HG03457 (cell line): Measurements from ENCODE around the gene GMCL1.
A peak's percentile ranks its signal among the peaks of the same experiment; 100 is the strongest.
"Not testable (repeated sequence)": the region's sequence is repeated elsewhere in the genome, so short reads cannot be mapped to it uniquely, and the experiment has no call there.

Source experiments
- ATAC-seq: cut with Tn5 transposase; IDR thresholded peaks from one replicate; pipeline ENCODE4 v1.9.1; 2021; ENCODE audit warnings: moderate number of reproducible peaks; ENCODE audit not compliant: unreplicated experiment

The GMCL1 gene

DNA sequence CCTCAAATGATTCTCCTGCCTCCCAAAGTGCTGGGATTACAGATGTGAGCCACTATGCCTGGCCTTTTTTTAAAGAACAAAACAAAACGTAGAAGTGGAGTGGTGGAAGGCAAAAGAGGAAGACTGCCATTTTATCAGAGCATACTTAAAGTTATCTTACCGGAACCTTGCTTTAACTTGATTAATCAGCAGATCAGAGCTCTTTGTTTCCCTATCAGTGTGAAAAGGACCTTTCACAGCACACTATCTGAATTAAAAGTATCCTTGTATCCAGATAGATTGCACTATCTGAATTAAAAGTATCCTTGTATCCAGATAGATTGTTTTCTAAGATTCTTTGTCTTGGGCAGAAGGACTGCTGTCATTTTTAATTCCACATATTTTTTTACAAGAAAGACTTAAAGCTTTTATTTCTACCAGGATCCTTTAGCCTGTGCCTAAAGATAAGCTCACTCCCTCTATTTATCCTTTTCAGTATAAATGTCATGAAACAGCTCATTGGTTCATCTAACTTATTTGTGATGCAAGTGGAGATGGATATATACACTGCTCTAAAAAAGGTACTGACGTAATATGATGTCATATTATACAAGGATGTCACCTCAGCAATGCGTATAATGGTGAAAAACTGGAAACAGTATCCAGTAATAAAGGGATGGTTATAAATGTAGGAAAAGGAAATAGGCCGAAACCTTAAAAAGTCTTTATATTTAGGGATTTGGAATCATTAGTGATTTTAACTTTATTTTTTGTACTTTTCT lies 17.8 kb downstream of the GMCL1 start:
- no peak for ATAC-seq

DNA sequence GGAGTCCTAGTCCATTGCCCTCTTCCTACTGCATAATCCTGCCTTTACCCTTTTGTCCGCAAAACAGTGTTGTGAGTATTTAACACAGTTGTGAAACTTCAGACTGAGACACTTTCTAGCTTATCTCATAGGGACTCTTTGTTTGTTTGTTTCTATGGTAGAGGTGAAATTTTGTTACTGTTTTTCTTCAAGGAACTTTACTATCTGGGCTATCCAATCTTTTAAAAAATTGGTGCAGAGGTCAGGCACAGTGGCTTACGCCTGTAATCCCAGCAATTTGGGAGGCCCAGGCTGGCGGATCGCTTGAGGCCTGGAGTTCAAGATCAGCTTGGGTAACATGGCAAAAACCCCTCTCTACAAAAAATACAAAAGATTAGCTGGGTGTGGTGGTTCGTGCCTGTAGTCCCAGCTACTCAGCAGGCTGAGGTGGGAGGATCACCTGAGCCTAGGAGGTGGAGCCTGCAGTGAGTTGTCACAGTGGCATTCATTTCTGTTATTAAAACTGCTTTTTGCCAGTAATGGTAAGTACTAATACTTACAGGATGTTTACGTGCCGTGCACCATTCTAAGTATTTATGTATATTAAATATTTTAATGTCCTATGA lies 18.8 kb downstream of the GMCL1 start:
- no peak for ATAC-seq

DNA sequence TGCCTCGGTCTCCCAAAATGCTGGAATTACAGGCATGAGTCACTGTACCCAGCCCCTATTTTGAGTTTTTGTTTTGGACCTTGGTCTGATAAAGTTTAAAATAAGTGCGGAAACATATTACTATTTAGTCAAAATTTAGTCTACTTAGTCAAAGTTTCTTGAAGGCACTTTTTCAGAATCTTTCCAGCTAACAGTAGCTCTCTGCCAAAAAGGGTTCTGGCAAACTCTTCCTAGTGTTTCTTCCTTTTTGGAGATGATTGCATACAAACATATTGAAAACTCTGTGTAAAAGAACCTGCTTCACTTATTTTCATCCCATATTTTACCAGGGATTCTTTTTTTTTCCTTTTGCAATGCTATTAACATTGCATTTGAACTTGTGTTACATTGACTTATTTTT lies 28.8 kb downstream of the GMCL1 start:
- no peak for ATAC-seq

DNA sequence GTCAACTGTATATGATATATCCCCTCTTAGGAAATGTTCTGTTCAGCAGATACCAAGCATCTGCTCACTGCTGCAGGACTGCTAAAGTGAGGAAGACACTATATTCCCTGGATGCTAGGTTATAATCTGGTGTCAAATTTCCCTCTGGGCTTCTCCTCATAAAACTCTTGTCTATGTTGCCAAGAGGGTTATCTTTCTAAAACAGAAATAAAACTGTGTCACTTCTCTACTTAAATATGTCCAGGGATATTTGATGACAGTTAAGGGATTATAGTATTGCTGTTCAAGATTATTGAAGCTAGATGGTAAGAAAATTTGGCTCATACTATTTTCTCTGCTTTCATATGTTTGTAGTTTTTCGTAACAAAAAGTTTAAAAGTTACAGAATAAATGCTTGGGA lies 33.8 kb downstream of the GMCL1 start:
- no peak for ATAC-seq

DNA sequence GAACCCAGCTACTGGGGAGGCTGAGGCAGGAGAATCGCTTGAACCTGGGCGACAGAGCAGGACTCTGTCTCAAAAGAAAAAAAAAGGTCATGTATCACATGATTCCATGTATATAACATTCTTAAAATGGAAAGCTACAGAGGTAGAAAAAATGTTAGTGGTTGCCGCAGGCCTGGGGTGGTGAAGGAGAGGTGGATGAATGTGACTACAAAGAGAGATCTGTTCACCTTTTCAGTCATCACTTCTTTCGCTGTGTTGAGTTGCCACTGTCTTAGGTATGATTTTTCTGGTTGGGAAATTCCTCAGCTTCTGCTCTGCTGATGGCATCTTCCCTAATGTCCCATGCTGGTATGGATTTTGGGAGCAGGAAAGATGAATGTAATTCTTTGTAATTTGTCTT lies 59.0 kb downstream of the GMCL1 start:
- ATAC-seq: no peak

DNA sequence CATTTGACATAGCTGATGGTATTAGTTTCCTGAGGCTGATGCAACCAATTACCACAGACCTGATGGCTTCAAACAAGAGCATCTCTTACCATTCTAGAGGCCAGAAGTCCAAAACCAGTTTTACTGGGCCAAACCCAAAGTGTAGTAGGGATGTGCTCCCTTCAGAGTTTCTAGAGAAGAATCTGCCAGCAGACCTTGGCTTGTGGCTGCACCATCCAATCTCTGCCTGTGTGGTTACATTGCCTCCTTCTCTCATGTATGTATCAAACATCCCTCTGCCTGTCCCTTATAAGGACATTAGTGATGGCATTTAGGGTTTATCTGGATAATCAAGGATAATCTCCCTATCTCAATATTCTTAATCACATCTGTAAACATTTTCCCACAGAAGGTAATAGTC lies 59.8 kb downstream of the GMCL1 start:
- ATAC-seq: no peak

DNA sequence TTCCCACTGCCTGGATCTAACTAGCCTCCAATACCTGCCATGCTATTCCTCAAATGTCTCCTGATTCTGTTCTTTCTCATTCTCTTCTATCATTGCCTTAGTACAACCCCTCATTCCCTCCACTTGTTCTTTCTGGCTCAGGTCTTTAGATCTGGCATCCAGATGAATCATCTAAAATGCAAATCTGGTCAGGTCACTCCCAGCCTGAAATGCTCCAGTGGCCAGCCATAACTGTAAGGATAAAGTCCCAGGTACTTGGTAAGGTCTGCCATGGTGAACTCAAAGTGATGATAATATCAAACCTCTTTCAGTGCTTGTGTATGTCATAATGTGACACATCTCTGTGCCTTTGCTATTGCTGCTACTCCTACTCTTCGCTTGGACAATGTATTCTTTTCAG lies 61.4 kb downstream of the GMCL1 start:
- no peak for ATAC-seq

DNA sequence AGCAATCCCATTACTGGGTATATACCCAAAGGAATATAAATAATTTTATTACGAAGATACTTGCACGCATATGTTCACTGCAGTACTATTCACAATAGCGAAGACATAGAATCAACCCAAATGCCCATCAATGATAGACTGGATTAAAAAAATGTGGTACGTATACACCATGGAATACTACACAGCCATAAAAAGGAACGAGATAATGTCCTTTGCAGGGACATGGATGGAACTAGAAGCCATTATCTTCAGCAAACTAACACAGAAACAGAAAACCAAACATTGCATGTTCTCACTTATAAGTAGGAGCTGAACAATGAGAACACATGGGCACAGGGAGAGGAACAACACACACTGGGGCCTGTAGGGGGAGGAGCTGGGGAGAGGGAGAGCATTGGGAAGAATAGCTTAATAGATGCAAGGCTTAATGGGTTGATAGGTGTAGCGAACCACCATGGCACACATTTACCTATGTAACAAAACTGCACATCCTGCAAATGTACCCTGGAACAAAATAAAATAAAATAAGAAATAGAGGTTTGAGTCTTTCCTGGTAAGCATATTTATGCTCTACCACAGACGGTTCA lies 63.5 kb downstream of the GMCL1 start:
- not testable (repeated sequence) for ATAC-seq

DNA sequence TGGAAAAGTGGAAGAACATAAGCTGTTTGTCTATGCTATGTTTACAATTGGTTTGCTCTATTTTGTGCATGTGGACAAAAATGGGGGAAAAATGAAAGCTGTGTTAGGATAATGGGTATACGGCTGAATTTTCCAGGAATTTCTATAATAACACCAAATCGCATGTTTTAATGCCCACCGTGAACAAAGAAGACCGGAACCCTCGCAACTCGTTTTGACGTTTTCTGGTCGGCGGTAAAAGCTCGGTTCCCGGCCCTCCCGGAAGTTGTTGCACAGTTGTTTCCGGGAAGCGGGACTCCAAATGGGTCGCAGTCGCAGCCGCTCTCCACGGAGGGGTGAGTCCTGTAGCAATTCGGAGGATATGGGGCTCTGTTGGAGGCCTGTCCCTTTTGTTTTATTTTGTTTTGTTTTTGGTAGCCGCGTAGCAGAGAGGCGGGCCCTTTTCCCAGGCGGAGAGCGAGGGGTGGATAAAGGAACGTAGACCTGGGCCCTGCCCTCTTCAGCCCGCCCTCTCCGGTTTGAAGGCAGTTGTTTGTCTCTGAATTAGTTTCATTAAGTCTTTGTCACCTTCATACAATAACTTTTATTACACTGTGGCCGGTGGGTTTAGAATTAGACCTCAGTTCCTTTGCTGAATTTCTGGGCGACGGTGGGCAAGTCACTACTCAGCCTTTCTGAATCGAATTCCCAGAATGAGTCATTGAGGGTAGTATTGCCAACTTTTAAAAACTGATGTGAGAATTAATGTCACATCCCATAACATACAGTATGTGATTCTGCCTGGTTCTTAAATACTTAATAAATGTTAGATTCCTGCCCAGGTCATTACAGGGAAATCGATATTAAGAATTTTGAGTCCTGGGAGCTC lies 64.5 kb downstream of the GMCL1 start, which contains the start of gene SNRNP27:
SNRNP27 (plus strand) TSS at position 273 of the 868 bp plus-strand sequence; CDS start at position 302, 29 bp downstream.
- ATAC-seq: no peak

DNA sequence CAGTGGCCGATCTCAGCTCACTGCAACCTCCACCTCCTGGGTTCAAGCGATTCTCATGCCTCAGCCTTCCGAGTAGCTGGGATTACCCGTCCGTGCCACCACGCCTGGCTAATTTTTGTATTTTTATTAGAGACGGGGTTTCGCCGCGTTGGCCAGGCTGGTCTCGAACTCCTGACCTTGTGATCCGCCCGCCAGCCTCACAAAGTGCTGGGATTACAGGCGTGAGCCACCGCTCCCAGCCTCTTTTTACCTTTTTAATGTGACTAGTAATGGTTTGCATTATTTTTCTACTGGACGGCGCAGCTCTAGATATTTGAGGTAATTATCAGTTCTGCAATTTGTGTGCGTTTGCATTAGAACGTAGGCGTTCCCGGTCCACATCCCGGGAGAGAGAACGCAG lies 65.3 kb downstream of the GMCL1 start:
- not testable (repeated sequence) for ATAC-seq

DNA sequence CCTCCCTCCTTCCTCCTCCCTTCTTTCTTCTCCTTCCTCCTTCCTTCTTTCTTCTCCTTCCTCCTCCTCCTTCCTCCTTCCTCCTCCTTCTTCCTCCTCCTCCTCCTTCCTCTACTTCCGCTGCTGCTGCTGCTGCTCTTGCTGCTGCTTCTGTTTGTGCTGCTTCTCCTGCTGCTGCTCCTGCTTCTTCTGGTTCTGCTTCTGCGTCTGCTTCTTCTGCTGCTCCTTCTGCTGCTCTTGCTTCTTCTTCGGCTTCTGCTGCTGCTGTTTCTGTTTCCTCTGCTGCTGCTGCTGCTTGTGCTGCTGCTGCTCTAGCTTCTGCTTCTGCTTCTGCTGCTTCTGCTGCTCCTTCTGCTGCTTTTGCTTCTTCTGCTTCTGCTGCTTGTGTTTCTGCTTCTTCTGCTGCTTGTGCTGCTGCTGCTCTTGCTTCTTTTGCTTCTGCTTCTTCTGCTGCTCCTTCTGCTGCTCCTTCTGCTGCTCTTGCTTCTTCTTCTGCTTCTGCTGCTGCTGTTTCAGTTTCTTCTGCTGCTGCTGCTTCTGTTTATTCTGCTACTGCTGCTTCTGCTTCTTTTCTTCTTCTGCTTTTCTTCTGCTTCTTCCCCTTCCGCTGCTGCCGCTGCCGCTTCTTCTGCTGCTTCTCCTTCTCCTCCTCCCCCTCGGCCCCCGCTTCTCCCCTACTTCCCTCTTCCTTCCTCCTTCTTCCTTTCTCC lies 72.9 kb downstream of the GMCL1 start:
- no peak for ATAC-seq

DNA sequence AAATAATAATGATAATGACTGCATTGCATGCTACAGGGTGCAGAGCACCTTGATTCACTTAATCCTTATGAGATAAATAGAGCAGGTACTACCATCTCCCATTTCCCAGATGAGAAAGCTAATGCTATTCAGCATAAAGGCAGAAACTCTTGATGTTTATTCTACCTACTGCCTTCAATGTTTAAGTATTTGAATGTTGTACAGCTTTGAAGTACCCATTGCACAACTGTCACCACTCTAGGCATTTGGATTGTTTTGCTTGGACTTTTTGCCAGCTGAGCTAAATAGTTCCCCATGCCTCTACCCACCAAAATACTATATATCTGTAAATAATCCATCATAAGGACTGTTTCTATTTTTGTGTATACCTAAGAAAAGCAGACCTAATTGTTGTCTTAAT lies 77.8 kb downstream of the GMCL1 start:
- no peak for ATAC-seq

DNA sequence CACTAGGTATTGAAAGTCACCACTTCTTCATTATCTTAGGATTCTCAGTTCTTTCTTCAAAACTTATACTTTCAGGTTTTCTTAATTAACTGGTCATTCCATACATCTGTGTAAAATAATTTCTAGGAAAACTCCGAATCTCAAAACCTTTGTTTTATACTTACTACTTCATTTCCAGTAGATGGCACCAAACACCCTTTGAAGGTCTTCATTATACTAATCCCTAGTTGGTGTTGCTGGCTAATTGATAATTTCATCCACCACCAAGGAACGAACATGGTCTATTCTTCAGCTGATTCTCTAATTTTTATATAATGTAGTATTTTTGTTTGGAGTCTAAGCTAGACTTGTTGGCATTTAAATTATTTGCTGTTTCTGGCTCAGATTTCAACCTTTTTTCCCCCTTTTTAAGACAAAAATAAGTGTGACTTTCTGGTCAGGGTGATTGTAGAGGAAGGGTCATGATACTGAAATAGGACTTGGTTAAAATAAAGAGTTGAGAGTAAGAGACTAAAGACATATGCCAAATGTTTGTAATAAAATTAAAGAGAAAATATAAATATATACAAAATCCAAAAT lies 82.6 kb downstream of the GMCL1 start:
- ATAC-seq: no peak

DNA sequence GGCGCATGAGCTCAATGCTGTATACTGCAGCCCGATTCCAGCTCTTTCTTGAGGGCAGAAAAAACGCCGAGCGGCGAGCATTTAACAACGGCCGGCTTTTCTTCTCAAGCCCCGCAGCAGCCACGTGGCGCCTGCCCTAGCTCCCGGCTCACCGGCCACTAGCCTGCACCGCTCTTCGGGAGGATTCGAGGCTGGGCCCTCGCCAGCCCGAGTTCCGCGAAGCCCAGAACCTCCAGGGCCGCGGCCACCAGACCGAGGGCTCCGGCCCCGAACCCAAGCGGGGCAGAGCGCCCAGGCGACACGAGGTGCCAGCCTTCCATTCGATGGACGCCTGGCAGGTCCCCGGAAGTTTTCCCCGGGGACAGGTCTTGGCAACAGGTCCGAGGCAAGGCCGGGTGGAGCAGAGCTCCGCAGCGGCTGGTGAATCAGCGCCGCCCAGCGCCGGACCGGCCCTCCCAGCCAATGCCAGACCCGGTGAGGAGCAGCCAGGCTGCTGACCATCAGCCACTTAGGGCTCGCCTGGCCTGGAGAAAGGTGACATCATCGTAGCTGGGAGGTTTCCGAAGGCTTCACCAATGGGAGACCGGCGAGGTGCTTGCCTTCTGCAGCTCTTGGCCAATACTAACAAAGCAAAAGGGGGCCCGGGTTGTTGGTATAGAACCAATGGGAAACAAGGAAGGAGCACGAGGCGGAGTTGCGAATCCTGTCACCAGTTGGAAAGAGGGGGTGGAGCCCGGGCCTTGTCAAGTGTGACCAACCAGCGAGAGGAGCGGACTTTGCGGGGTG lies 84.9 kb downstream of the GMCL1 start:
- peak; percentile 81 for ATAC-seq

DNA sequence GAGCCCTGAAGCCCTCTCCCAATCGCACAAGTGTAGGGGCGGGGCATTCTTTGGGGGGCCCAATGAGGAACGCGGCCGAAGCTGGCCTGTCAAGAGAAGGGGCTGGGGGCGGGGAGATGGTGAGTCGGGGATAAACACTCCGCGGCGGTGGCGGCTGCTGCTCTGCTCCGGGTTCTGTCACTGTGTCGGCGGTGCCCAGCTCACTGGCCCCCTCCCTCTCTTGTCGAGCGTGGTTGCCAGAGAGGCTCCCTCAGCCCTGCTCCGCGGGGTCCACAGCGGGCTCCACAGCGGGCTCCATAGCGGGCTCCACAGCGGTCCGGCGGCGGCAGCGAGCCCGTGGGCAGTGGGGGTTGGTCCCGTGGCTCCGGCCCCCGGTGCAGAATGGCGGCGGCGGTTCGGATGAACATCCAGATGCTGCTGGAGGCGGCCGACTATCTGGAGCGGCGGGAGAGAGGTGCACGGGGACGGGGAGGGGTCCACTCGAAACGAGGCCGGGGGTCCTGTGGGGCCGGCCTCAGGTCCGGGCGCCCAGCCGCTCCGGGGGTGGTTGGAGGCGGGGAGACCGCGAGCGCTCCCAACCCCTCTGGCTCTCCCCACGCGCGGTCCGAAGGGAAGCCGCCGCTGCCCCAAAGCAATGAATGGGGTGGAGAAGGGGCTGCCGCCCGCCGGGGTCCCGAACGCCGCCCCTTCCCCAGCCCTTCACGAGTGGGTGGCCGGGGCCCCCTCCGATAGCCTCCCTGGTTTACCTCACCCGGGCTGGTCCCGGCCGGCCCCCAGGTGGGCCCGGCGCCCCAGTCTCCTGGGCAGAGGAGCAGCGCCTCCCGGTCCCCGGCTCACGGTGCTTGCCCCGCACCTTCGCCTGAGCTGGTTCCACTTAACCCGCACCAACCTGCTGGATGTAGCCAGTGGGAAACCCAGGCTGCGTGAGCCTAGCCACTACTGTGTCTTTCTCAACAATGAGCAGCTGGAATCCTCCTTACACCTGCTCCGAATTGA lies 85.8 kb downstream of the GMCL1 start, which contains the start of gene MXD1:
MXD1 (plus strand) TSS at position 160 of the 996 bp plus-strand sequence; CDS start at position 382, 222 bp downstream.
- no peak for ATAC-seq

DNA sequence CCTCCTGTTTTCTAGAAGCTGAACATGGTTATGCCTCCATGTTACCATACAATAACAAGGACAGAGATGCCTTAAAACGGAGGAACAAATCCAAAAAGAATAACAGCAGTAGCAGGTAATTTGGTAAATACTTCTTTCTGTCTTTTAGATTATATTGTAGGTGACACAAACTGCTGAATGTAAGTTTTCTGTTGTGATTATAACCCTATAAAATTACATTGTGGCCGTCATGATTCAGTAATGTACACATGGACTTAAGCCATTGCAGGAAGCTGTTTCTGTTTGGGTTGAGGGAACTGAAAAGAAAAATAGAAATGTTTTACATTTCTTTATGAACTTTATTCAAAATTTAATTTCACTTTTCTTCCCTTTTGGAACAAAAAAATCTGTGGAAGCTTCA lies 86.6 kb downstream of the GMCL1 start:
- ATAC-seq: no peak

DNA sequence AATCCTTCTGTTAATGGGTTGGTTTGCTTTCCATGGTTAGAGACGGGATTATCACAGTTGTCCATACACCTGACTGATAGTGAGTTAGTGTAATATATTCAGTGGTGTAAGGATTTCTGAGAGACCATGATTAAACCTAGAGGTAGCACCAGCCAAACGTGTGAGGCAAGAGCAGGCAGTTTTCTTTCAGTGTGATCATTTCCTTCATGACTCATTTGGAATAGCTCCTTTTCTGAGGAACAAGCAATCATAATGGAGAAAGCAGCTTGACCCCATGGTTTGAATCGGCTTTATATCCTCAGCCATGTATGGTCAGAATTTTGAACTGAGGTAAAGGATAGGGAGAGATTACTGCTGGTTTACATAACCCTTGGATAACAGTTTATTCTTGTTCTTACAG lies 88.4 kb downstream of the GMCL1 start:
- no peak for ATAC-seq

DNA sequence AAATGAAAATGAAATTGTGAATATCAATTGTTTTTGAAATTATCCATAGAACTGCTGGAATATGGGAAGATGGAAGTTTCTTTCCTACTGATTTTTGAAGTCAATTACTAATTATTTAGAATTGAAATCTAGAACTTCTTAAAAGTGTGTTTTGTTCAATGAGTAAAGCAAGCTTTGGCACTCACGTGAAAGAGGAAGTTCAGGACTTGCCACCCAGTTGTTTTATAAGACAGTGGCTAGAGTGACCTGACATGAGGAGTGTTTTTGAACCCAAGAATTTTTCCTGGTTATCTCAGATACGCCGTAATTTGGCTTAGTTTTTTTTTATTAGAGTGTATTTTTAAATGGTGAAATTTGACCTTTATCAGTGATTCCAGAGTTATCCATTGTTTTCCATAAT lies 88.9 kb downstream of the GMCL1 start:
- ATAC-seq: no peak
